ENCODE results near the gene AZU1.

The AZU1 gene

DNA sequence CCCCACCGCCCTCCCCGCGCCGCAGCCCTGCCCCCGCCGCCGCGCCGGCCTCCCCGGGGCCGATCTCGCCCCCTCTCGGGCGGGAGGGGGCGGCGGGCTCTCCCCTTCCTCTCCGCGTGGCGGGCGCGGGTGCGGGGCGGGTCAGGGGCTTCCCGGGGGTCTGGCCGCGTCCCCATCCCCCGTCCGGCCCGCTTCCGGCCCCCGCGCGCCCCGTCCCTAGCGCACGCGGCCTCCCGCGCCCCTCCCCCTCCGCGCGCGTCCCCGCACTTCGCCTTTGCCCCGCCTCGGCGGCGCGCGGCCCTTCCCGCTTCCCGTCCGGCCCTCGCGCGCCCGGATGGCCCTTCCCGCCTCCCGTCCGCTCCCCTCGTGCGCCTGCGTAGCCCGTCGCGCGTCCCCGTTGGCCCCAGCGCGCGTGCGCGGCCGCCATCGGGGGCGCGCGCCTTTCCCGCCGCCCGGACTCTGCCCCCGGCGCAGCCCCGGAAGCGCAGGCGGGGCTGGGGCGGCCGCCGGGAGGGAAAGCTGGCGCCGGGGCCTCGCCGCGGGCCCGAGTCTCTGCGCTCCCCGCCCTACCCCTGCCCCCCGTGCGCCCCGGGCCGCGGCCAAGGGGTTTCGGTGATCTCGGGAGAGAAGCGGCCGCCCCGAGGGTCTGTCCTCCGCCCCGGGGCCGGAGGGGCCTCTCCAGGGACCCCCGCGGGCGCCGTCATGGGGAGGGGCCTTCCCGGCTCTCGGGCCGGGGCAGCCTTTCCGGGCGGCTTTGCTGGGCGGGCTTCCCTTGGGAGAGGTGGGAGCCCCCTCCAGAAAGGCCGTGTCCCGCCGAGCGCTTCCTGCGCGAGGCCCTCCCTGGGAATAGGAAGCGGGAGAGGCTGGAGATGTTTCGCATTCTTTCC lies 29.9 kb upstream of the AZU1 start:
- peak; percentile 75 for DNase-seq

DNA sequence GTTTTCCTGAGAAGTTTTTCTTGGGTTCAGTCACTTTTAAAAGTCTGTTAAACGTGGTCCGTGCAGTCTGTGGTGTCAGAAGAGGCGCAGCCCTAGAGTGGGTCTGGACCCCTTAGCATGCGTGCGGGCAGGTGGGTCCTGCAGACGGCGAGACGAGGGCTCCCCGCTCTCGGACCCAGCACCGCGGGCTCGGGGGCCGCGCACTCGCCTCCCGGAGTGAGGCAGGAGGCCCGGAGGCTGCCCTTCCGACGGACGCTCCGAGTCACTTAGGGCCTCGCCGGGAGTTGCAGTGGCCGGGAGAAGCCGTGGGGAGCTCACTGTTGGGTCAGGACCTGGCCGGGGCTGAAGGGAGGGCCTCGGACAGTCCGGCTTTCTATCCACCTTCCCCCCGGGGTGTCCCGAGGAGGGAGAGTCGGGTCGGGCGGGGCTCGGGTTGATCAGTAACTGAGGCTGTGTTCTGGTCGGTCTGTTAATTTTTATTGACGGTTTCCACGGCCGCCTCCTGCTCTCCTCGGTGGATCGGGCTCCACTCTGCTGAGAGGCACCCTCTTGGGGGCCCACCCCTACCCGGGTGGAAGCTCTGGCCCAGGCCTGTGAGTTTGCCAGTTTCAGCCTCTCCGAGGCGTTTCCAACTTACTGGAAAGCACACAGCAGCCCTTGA lies 29.1 kb upstream of the AZU1 start:
- no peak for DNase-seq

DNA sequence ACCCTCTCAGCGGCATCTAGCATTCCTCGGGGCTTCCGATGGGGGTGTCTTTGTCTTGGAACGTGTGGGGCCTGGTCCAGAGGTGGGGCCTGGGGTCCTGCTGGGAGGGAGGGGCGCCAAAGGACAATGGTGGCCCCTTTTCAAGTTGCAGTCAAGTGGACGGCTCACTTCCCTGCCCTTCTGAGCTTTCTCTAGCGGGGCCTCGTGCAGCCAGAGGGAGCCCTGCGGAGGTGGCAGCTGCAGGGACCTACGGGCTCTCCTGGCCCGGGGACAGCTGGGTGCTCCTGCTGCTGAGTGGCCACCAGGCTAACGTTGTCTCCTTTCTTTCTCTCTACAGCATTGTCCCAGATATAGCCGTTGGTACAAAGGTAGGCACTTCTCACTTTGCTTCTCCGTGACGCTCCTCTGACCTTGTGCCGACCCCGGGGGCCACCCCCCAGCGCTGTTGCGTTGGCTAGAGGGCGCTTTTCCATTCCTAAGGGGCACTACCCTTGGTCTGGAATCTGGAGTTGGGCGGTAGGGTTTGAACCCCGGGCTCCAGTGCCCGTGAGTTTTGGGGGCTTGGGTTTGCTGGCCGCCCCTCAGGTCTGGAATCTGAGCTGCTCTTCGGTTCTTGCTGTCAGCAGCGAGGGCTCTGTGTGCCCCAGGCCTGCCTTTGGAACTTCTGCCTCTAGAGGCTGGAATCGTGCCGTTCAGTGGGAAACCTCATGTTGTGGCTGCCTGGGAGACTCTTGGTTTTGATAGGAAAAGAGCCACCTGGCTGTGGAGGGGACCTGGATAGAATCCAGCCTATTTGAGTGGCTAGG lies 28.4 kb upstream of the AZU1 start:
- no peak for DNase-seq

GRCh38 chr19:800360-801029 lies 27.1 kb upstream of the AZU1 start:
- DNase-seq: no peak

- no peak for DNase-seq
Measured at GRCh38 chr19:801030-801860, 26.4 kb upstream of the AZU1 start.

- DNase-seq: no peak
Measured at GRCh38 chr19:801861-802497, 25.7 kb upstream of the AZU1 start.

DNA sequence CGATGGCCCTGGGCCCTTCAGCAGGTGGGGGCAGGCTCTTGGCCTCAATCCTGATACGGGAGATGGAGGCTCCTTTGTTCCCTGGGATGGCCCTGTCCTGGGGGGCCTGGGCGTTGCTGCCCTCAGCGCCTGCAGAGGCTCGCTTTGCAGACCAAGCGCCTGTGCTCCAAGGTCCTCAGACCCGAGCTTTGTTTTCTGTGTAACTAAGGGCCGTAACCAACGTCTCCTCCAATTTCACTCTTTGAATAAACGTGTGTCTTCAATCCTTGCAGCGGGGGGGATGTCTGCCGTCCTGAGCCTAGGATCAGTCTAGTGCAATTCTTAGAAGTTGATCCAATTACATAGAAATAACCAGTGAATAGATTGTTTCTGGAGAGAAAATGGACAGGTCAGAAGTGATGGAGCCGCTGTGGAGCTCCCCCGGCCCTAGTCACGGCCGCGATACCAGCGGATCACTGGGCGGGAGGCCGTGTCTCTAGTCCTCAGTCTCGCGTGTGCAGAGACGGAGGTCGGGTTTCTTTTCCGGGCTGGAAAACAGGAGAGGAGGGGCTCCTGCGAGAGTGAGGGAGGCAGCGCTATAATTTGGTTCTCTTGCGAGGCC lies 25.0 kb upstream of the AZU1 start:
- DNase-seq: no peak

- DNase-seq: no peak
Measured at GRCh38 chr19:803099-803561, 24.5 kb upstream of the AZU1 start.

DNA sequence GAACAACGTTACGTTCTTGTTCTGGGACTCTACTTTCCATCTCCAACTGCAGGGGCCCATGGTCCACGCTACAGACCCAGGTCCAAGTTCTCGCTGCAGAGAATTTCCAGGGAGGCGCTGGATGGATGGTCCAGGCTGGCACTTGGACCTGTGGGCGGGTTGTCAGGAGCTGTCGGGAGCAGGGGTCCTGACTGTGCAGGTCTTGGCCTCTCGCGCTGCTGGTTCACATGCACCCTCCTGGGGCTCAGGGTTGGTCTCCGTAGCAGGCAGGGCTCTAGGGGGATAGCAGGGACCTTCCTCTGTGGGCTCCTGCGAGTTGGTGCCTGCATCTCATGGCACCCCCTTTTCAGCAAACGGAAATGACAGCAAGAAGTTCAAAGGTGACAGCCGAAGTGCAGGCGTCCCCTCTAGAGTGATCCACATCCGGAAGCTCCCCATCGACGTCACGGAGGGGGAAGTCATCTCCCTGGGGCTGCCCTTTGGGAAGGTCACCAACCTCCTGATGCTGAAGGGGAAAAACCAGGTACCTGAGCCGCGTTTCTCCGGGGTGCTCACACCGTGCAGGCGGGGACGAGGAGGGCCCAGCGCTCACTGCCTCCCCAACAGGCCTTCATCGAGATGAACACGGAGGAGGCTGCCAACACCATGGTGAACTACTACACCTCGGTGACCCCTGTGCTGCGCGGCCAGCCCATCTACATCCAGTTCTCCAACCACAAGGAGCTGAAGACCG lies 23.8 kb upstream of the AZU1 start:
- no peak for DNase-seq

- DNase-seq: no peak
Measured at GRCh38 chr19:804419-805165, 23.0 kb upstream of the AZU1 start.

GRCh38 chr19:805166-805551 lies 22.5 kb upstream of the AZU1 start:
- DNase-seq: no peak

GRCh38 chr19:805600-806550 lies 21.8 kb upstream of the AZU1 start:
- DNase-seq: no peak

GRCh38 chr19:806815-807421 lies 20.7 kb upstream of the AZU1 start:
- DNase-seq: no peak

GRCh38 chr19:807627-808422 lies 19.8 kb upstream of the AZU1 start:
- no peak for DNase-seq

DNA sequence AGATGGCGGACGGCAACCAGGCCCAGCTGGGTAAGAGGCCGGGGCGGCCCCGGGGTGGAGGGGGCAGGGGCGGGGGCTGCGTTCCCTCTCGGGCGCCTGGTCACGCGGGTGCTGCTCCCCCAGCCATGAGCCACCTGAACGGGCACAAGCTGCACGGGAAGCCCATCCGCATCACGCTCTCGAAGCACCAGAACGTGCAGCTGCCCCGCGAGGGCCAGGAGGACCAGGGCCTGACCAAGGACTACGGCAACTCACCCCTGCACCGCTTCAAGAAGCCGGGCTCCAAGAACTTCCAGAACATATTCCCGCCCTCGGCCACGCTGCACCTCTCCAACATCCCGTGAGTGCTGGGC lies 19.2 kb upstream of the AZU1 start:
- DNase-seq: no peak

DNA sequence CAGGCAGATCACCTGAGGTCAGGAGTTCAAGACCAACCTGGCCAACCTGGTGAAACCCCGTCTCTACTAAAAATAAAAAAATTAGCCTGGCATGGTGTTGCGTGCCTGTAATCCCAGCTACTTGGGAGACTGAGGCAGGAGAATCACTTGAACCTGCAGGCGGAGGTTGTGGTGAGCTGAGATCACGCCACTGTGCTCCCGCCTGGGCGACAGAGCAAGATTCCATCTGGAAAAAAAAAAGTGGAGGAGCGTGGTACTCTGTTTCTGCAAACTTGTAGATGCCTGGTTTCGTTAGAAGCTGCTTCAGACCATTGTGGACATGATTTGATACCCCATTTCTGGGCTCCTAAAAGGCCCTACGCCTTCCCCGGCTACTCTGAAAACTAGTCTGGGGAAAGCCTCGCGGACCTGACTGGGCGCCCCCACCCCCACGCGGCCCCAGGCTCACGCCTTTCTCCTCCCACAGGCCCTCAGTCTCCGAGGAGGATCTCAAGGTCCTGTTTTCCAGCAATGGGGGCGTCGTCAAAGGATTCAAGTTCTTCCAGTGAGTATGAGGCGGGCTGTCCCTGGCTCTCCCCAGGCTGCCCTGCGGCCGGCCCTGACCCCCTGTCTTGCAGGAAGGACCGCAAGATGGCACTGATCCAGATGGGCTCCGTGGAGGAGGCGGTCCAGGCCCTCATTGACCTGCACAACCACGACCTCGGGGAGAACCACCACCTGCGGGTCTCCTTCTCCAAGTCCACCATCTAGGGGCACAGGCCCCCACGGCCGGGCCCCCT lies 17.4 kb upstream of the AZU1 start:
- no peak for DNase-seq
